Endodermal cell (in vitro differentiated cells): Measurements from ENCODE around the gene TCL1A. TPM values are rescaled to one million over a fixed set of nuclear protein-coding genes. Genes with fewer than 3 reads are reported as not detected.

Experiments
- DNase-seq: peaks from one replicate; pipeline ENCODE4 v3.0.0-alpha.2; 2017
- H3K27ac ChIP-seq: 2 replicates; pipeline ENCODE4 v1.5.1; 2013; ENCODE audit warnings: mild to moderate bottlenecking, low read depth, low read length, moderate library complexity
- H3K27me3 ChIP-seq: 2 replicates; pipeline ENCODE4 v1.6.1; 2013; ENCODE audit warnings: mild to moderate bottlenecking, low read length, moderate library complexity; ENCODE audit not compliant: insufficient read depth, control insufficient read depth, poor library complexity, severe bottlenecking
- H3K36me3 ChIP-seq: 2 replicates; pipeline ENCODE4 v1.7.0; 2013; ENCODE audit warnings: mild to moderate bottlenecking, low read length, moderate library complexity; ENCODE audit not compliant: control insufficient read depth, insufficient read depth
- H3K4me1 ChIP-seq: one replicate; pipeline ENCODE4 v1.7.0; 2013; ENCODE audit warnings: low read length; ENCODE audit not compliant: control insufficient read depth, insufficient read depth
- H3K4me3 ChIP-seq: 2 replicates; pipeline ENCODE4 v1.5.1; 2013; ENCODE audit warnings: mild to moderate bottlenecking, low read length, moderate library complexity
- H3K9ac ChIP-seq: 2 replicates; pipeline ENCODE4 v1.6.1; 2013; ENCODE audit warnings: mild to moderate bottlenecking, low read length, moderate library complexity; ENCODE audit not compliant: poor library complexity, severe bottlenecking; ENCODE audit errors: extremely low read depth
- H3K9me3 ChIP-seq: 2 replicates; pipeline ENCODE4 v1.6.1; 2013; ENCODE audit warnings: mild to moderate bottlenecking, low read length, moderate library complexity; ENCODE audit not compliant: control insufficient read depth
- H3K27ac Mint-ChIP-seq: 2 replicates; pipeline ENCODE4 v1.8.0; 2020; ENCODE audit warnings: mixed read lengths
- H3K27me3 Mint-ChIP-seq: 2 replicates; pipeline ENCODE4 v1.8.0; 2021; ENCODE audit warnings: mild to moderate bottlenecking, mixed read lengths; ENCODE audit not compliant: insufficient read depth
- H3K36me3 Mint-ChIP-seq: 2 replicates; pipeline ENCODE4 v1.8.0; 2020; ENCODE audit warnings: low read depth, mixed read lengths
- H3K4me1 Mint-ChIP-seq: 2 replicates; pipeline ENCODE4 v1.8.0; 2020; ENCODE audit warnings: mixed read lengths
- H3K4me3 Mint-ChIP-seq: 2 replicates; pipeline ENCODE4 v1.8.0; 2020; ENCODE audit warnings: mild to moderate bottlenecking, moderate library complexity, mixed read lengths
- H3K9me3 Mint-ChIP-seq: 2 replicates; pipeline ENCODE4 v1.8.0; 2020; ENCODE audit warnings: mild to moderate bottlenecking, mixed read lengths
- WGBS, 2 experiments: methylation state at CpG; one replicate each; pipeline versions ENCODE4 v1.1.5 to v1.1.7; 2013; ENCODE audit warnings: missing lambda C conversion rate in 2 of 2, mixed read lengths in 1 of 2; ENCODE audit not compliant: insufficient coverage in 1 of 2, insufficient read length in 1 of 2; 5-methylcytosine and 5-hydroxymethylcytosine counted together
- total RNA-seq, 2 donors: library from RNA; stranded (reverse); fragmentation: NEBNext Ultra II Directional in 1 of 2; extraction: Animal tissue kit (Norgen Biotek cat#: 25700) in 1 of 2; gene quantifications; 2 replicates in 1 of 2; 3 replicates in 1 of 2; pipeline ENCODE4 v1.2.1, GENCODE V29; 2021
- TF ChIP-seq, protein P1 (sequence below): fragments of 200-600 bp; sonication (generic); conservative IDR thresholded peaks from 2 replicates; pipeline ENCODE4 v1.5.0; 2021; ENCODE audit warnings: antibody characterized with exemption, mild to moderate bottlenecking

The TCL1A gene
- total RNA-seq, 2 donors from 2014 or later: 0.53 to 1.8 TPM

DNA sequence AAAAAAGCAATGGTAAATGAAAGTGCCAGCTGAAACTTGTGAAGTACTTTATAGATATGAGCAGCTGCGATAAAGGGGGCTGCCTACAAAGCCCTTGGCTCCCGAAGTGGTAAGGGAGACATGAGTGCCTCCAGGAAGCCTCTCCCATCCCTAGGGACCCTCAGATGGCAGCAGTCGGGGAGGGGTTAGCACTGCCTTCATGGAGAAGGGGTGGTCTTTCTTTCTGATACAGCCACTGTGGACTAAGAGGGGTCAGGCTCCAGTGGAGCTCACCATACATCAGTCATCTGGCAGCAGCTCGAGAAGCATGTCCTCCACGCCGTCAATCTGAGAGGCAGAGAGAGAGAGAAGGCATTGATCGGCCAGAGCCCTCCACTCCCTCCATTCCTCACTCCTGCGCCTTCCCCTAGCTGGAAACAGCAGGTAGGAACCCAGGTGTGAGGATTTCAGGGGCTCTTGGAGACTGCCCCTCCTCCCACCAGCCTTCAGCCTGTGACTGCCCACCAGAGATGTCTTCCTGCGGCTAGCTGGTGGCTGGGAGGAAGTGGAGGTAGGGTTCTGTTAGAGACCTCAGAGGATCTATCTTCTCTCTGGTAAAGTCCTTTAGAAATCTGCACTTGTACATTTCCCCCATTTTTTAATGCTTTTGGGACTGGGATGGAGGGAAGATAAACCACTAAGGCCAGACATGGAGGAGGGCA lies 2.3 kb downstream of the TCL1A start:
- H3K27ac ChIP-seq: no peak overlapping the region
- no peaks in the 10 kb centered on the region for H3K9me3 ChIP-seq
- no peak for DNase-seq
- no peaks in the 10 kb centered on the region for H3K9me3 Mint-ChIP-seq
- H3K27me3 ChIP-seq: no peaks in the 10 kb centered on the region
- H3K4me1 Mint-ChIP-seq: peaks cover 11% of the 10 kb centered on the region
- H3K4me1 ChIP-seq: no peaks in the 10 kb centered on the region
- H3K4me3 Mint-ChIP-seq: no peak overlapping the region
- H3K9ac ChIP-seq: no peak overlapping the region
- no peak overlapping the region for H3K4me3 ChIP-seq
- TF ChIP-seq, protein P1, sequence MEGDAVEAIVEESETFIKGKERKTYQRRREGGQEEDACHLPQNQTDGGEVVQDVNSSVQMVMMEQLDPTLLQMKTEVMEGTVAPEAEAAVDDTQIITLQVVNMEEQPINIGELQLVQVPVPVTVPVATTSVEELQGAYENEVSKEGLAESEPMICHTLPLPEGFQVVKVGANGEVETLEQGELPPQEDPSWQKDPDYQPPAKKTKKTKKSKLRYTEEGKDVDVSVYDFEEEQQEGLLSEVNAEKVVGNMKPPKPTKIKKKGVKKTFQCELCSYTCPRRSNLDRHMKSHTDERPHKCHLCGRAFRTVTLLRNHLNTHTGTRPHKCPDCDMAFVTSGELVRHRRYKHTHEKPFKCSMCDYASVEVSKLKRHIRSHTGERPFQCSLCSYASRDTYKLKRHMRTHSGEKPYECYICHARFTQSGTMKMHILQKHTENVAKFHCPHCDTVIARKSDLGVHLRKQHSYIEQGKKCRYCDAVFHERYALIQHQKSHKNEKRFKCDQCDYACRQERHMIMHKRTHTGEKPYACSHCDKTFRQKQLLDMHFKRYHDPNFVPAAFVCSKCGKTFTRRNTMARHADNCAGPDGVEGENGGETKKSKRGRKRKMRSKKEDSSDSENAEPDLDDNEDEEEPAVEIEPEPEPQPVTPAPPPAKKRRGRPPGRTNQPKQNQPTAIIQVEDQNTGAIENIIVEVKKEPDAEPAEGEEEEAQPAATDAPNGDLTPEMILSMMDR: no peak
- peaks cover 54% of the 10 kb centered on the region for H3K27me3 Mint-ChIP-seq
- no peaks in the 10 kb centered on the region for H3K36me3 Mint-ChIP-seq
- 80 to 96% methylated on average over 4 to 8 of the region's 9 CpGs for WGBS, 2 experiments
- no peaks in the 10 kb centered on the region for H3K36me3 ChIP-seq
- H3K27ac Mint-ChIP-seq: no peak overlapping the region

DNA sequence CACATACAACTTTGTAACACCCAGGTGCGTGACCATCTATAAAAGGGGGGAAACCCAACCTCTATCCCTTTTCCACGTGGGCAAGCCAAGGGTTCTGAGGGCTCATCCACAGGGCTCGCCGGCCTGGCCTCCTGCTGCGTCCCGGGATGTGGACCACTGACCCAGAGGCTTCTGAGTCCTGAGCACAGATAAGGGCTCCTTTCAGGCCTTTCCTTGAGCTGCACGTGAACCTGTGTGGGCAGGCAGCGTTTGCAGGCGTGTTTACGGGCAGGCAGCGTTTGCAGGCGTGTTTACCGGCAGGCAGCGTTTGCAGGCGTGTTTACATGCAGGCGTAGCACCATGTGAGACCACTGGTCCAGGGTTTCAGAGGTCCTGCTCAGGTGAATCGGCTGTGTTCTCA lies 3.8 kb downstream of the TCL1A start:
- Mint-ChIP-seq H3K9me3 (no peaks in the 10 kb centered on the region), H3K36me3 (no peaks in the 10 kb centered on the region), H3K4me3 (no peak overlapping the region), H3K27ac (no peak overlapping the region), H3K27me3 (peaks cover 61% of the 10 kb centered on the region), H3K4me1 (peaks cover 9% of the 10 kb centered on the region)
- Histone ChIP-seq H3K9me3 (no peaks in the 10 kb centered on the region), H3K4me1 (no peaks in the 10 kb centered on the region), H3K4me3 (no peak overlapping the region), H3K27ac (no peak overlapping the region), H3K9ac (no peak overlapping the region), H3K36me3 (no peaks in the 10 kb centered on the region), H3K27me3 (no peaks in the 10 kb centered on the region)
- DNase-seq: no peak
- WGBS, 2 experiments: 93 to 97% methylated on average over 11 to 17 of the region's 17 CpGs
- TF ChIP-seq, protein P1: no peak

DNA sequence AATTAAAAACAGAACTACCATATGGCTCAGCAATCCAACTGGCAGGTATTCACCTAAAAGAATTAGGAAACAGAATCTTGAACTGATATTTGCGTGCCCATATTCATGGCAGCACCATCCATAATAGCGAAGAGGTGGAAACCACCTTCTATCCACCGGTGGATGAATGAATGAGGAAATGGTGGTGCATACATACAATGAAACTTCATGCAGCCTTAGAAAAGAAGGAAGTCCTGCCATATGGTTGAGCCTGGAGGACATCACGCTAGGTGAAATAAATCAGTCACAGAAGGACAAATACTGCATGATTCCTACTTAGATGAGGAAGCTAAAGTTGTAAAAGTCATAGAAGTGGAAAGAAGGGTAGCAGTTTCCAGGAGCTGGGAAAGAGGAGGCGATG lies 6.6 kb downstream of the TCL1A start:
- WGBS, 2 experiments: 93 to 100% methylated on average over 4 to 5 of the region's 5 CpGs
- Histone ChIP-seq H3K27ac (no peak overlapping the region), H3K9me3 (no peaks in the 10 kb centered on the region), H3K27me3 (peaks cover 10% of the 10 kb centered on the region), H3K4me1 (no peaks in the 10 kb centered on the region), H3K4me3 (no peak overlapping the region), H3K9ac (no peak overlapping the region), H3K36me3 (no peaks in the 10 kb centered on the region)
- no peaks in the 10 kb centered on the region for H3K36me3 Mint-ChIP-seq
- H3K4me3 Mint-ChIP-seq: no peak overlapping the region
- TF ChIP-seq, protein P1: no peak
- no peak overlapping the region for H3K27ac Mint-ChIP-seq
- no peak for DNase-seq
- no peaks in the 10 kb centered on the region for H3K9me3 Mint-ChIP-seq
- peaks cover 81% of the 10 kb centered on the region for H3K27me3 Mint-ChIP-seq
- H3K4me1 Mint-ChIP-seq: peaks cover 9% of the 10 kb centered on the region
